Measurements from ENCODE around the gene EXOG.
"Not testable (repeated sequence)": the region's sequence is repeated elsewhere in the genome, so short reads cannot be mapped to it uniquely, and the experiment has no call there.

The EXOG gene

DNA sequence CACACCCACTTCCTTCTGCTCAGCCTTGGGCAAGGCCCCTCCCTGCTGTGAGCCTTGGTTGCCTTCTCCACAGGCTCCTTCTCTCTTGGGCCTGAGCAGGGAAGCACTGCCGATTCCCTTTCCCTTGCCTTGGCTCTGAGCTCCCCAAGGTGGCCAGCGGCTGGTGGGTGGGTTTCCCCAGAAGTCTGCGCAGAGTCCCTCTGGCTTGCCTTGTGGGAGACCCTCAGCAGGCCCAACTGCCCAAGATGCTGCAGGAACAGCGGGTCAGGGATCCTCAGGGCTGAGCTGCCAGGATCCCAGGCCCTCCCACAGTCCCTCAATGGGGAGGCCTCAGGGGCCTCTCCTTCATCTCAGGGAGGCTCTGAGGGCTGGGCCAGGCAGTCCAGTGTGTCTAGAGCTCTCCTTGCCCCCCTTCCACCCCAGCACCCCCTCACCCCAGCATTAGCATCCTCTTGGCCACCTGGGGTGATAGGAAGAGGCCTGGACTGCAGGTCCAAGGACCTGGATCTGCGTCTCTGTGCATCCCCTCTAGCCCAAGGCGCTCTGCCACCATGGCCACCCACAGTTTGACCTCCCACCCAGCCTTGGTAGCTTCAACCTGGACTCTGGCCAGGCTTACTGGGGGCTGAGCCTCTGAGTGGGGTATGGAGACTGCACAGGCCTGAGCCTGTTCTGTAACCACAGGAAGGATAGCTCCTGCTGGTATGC, 68.6 kb downstream of the EXOG start:
- no peak for DNase-seq (ENCODE audit: low spot score)

DNA sequence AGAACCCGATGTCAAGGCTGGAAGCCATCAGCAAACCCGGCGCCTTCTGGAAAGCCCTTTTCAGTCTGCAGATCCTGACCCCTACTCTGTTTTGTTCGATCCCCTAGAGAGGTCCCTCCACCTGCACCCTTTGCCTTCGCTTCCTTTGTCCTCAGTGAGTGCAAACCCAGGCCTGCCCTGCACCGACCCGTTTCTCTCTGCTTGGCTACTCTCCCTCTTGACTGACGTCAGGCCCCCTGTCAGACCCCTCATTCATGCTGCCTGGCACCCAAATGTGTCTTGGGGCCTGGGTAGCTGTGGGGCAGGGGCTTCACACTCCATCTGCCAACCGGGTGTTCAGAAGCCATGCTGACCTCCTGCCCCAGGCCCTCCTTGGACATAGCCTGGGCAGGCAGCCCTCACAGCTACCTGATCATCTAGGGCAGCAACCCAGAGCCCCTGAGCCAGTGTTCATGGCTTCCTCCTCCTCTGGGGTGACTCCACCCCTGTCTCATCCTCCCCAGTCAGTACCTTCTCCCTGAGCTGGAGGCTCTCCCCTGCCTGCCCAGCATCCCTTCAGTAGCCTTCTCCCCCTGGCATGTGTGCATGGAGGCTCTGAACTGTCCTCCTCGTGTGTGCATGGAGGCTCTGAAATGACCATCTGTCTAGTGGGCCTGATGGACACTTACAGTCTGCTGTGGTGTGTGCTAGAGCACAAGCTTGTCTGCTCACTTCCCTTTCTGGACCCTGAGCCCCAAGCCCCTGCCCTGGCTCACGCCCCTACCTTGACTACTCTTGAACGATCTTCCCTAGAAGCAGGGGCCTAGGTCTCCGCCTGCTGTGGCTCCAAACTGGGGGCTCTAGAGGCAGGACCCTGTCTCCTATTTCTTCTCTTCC, 69.4 kb downstream of the EXOG start:
- DNase-seq (ENCODE audit: low spot score): no peak

DNA sequence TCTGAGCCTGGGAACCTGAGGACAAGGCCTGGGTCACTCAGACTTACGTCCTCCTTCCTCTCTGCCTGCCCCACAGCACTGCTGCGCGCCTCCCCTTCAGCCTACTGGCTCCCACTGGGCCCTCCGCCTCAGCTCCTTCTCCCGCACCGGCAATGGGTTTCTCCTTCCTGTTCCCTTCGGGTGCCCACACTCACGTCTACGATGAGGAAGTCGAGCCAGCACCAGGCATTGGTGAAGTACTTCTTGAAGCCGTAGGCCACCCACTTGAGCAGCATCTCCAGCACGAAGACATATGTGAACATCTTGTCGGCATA, 70.0 kb downstream of the EXOG start:
- no peak for DNase-seq (ENCODE audit: low spot score)

DNA sequence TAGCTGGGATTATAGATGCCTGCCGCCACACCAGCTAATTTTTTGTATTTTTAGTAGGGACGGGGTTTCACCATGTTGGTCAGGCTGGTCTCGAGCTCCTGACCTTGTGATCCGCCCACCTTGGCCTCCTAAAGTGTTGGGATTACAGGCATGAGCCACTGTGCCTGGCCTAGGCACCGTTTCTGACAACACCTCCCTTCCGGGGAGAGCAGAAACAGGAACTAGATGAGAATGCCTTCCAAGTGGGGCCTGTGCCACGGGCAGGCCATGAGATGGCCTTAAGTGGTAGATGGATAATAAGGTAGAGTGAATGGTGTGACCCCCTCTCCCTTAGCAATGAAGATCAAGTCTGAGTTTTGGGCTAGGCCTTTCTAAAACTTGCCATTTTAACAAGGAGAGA, 70.7 kb downstream of the EXOG start:
- not testable (repeated sequence) for DNase-seq (ENCODE audit: low spot score)

DNA sequence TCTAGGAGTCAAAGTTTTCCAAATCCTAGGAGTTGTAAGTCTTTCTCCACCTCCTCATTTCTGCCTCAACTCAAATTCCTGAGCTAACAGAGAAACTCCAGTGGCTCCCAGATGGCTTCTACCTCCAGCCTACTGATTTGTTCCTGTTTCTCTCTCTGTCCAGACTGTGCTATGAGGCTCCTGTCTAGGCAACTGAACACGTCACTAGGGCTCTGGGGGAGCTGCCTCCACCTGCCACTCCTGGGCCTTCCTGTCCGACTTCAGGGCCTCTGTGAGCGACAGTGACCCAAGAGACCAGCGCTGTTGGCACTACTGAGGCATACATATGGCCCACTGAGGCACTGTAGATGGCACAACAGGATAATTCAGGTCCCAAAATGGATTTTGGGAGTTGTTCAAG, 71.4 kb downstream of the EXOG start:
- no peak for DNase-seq (ENCODE audit: low spot score)

DNA sequence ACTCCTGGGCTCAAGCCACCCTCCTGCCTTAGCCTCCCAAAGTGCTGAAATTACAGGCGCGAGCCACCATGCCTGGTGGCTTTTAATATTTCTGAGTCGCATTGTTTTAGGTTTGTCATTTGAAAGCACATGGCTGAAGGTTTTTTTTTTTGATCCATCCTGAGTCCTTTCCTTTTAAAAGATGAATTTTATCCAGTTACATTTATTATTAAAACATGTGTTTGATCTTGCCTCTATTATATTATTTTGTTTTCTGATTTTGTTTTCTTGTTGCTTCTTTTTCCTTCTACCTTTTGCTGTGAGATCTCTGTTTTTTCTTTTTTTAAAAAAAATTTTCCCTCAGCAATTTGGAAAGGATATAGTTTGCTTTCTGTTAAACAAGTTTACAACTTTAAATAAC, 77.0 kb downstream of the EXOG start:
- no peak for DNase-seq (ENCODE audit: low spot score)

DNA sequence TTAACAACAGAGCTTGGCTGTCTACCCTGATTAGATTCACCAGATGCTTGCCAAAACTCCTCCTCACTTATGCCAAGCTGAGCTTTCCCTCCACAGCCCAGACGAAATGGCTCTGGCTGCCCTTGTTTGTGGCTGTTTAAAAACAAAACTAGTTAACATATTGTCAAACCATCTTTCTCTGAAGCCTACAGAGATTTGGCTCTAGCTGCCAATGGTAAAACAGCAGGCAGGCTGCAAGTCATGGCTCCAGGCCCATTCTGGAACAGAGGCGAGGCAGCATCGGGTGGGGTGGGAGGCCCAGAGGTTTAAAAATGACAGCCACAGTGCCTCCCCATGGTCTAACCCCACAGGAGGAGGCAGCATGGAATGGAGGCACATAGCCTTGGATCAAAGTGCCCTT, 77.4 kb downstream of the EXOG start:
- no peak for DNase-seq (ENCODE audit: low spot score)

DNA sequence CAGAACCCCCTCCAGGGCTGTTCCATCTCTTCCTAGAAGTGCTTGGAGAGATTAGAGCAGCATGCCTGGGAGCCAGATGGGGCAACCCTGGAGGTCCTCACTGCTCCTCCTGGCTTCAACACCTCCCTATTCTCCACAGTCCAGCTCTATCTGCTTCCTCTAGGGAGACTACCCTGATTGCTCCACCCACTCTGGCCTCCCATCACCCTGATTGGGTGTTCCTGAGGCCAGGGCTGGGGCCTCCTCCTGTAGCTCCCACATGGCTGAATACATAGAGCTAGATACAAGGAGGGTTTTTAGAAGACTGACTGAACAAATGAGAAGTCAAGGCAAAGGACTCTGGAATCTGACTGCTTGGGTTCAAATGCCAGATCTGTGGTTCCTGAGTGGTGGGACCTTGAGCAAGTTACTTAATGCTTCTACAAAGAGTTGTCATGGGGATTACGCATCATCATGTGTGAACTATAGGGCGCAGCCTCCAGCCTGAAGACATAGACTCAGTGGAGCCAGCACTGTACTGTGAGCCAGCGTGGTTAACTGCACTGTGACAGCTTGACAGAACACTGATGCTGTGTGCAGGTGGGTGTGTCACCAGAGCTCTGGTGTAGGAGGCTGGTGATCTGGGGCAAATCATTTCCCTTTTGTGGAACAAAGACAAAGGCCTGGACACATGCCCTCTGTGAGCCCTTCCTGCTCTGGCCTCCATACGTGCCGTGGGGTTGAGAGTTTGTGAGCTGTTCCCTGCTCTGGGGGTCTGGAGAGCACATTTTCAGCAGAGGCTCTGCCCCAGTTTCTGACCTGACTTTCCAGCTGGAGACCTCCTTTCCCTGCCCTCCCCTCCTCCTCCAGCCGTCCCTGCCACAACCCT, 78.5 kb downstream of the EXOG start:
- peak; percentile 50 for DNase-seq (ENCODE audit: low spot score)

DNA sequence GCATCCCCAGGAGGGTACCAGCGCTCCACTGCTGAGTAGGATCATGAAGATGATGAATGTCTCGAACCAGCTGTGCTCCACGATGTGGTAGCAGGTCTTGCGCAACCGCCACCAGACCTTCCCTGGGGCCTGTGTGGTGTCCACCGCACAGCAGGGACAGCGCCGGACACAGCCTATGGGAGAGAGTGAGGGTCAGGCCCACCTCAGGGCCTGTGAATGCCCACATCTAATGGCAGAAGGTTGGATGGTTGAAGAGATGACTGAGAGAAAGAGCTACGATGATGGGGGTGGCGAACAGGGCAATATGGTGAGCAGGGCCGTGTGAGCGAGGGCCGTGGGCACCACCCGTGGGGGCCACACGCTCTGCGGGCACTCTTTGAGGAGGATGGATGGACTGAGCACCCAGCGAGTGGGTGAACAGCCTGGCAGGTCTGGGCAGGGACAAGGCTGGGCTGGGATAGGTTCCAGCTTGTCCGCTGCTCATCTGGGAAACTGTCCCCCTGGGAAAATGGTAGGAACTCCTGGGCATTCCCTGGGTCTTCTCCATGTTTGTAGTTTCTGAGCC, 79.2 kb downstream of the EXOG start:
- no peak for DNase-seq (ENCODE audit: low spot score)
